HCT116 (cell line): ENCODE measurements around the gene BTBD9.
A peak's percentile ranks its signal among the peaks of the same experiment; 100 is the strongest.

Source experiments
- ATF3 ChIP-seq: IDR thresholded peaks from 2 replicates; pipeline ENCODE4 v1.6.1; 2012
- CEBPB ChIP-seq: IDR thresholded peaks from 2 replicates; pipeline ENCODE4 v1.6.1; 2012; ENCODE audit warnings: low read depth
- EZH2 ChIP-seq: fragments of 200-600 bp; sonication (generic); IDR thresholded peaks from 2 replicates; pipeline ENCODE4 v1.6.1; 2017; ENCODE audit warnings: antibody characterized with exemption, mixed run types
- EZH2phosphoT487 ChIP-seq: fragments of 200-600 bp; IDR thresholded peaks from 2 replicates; pipeline ENCODE4 v1.6.1; 2018; ENCODE audit warnings: antibody characterized with exemption, borderline replicate concordance
- FOSL1 ChIP-seq: IDR thresholded peaks from 2 replicates; pipeline ENCODE4 v1.6.1; 2012; ENCODE audit warnings: low read depth
- JUND ChIP-seq: IDR thresholded peaks from 2 replicates; pipeline ENCODE4 v1.6.1; 2012
- MAX ChIP-seq: IDR thresholded peaks from 2 replicates; pipeline ENCODE4 v1.6.1; 2012
- POLR2A ChIP-seq: IDR thresholded peaks from 2 replicates; pipeline ENCODE4 v1.7.0; 2011; ENCODE audit warnings: borderline replicate concordance; ENCODE audit not compliant: insufficient read depth, insufficient read length; ENCODE audit errors: extremely low read depth
- POLR2AphosphoS5 ChIP-seq: IDR thresholded peaks from 2 replicates; pipeline ENCODE4 v1.6.1; 2011; ENCODE audit warnings: mild to moderate bottlenecking, low read depth, low read length, moderate library complexity
- RAD21 ChIP-seq: IDR thresholded peaks from 2 replicates; pipeline ENCODE4 v1.6.1; 2012; ENCODE audit warnings: low read depth, mild to moderate bottlenecking
- TF ChIP-seq, protein P1 (sequence below), 3 experiments: fragments of 200-600 bp in 1 of 3; sonication (generic) in 1 of 3; IDR thresholded peaks in 2 of 3; conservative IDR thresholded peaks in 1 of 3; 2 replicates each; pipeline ENCODE4 v1.5.1; 2012 to 2017; ENCODE audit warnings: low read depth in 2 of 3, low read length in 2 of 3, antibody characterized with exemption in 1 of 3, borderline replicate concordance in 1 of 3, control low read depth in 1 of 3, mild to moderate bottlenecking in 1 of 3, mixed read lengths in 1 of 3, mixed run types in 1 of 3, moderate library complexity in 1 of 3; ENCODE audit not compliant: insufficient read depth in 1 of 3
- TF ChIP-seq, protein P2 (sequence below): IDR thresholded peaks from 2 replicates; pipeline ENCODE4 v1.6.1; 2012; ENCODE audit warnings: low read depth

- TF ChIP-seq EZH2phosphoT487 (no peak), POLR2AphosphoS5 (no peak), RAD21 (peak; percentile 9; the same call in 1 of the 2 replicates), CEBPB (no peak), POLR2A (no peak), EZH2 (no peak), MAX (no peak), JUND (no peak), FOSL1 (no peak), ATF3 (no peak)
- TF ChIP-seq, protein P1, sequence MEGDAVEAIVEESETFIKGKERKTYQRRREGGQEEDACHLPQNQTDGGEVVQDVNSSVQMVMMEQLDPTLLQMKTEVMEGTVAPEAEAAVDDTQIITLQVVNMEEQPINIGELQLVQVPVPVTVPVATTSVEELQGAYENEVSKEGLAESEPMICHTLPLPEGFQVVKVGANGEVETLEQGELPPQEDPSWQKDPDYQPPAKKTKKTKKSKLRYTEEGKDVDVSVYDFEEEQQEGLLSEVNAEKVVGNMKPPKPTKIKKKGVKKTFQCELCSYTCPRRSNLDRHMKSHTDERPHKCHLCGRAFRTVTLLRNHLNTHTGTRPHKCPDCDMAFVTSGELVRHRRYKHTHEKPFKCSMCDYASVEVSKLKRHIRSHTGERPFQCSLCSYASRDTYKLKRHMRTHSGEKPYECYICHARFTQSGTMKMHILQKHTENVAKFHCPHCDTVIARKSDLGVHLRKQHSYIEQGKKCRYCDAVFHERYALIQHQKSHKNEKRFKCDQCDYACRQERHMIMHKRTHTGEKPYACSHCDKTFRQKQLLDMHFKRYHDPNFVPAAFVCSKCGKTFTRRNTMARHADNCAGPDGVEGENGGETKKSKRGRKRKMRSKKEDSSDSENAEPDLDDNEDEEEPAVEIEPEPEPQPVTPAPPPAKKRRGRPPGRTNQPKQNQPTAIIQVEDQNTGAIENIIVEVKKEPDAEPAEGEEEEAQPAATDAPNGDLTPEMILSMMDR (IDR thresholded peaks at IDR 0.05 in 2 of 3, conservative IDR thresholded peaks at IDR 0.05 in 1 of 3; ENCODE audit: borderline replicate concordance in 1 of 3, insufficient read depth in 1 of 3, low read depth in 2 of 3, low read length in 2 of 3) = no peak
- TF ChIP-seq, protein P2, sequence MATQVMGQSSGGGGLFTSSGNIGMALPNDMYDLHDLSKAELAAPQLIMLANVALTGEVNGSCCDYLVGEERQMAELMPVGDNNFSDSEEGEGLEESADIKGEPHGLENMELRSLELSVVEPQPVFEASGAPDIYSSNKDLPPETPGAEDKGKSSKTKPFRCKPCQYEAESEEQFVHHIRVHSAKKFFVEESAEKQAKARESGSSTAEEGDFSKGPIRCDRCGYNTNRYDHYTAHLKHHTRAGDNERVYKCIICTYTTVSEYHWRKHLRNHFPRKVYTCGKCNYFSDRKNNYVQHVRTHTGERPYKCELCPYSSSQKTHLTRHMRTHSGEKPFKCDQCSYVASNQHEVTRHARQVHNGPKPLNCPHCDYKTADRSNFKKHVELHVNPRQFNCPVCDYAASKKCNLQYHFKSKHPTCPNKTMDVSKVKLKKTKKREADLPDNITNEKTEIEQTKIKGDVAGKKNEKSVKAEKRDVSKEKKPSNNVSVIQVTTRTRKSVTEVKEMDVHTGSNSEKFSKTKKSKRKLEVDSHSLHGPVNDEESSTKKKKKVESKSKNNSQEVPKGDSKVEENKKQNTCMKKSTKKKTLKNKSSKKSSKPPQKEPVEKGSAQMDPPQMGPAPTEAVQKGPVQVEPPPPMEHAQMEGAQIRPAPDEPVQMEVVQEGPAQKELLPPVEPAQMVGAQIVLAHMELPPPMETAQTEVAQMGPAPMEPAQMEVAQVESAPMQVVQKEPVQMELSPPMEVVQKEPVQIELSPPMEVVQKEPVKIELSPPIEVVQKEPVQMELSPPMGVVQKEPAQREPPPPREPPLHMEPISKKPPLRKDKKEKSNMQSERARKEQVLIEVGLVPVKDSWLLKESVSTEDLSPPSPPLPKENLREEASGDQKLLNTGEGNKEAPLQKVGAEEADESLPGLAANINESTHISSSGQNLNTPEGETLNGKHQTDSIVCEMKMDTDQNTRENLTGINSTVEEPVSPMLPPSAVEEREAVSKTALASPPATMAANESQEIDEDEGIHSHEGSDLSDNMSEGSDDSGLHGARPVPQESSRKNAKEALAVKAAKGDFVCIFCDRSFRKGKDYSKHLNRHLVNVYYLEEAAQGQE = no peak
Measured at GRCh38 chr6:38179300-38179699, 460.4 kb downstream of the BTBD9 start.
